T1000 (cell line): ENCODE results near the gene METTL1.

Experiments used
- DNase-seq: peaks from one replicate; lab custom pipeline; 2025; ENCODE audit warnings: mixed read lengths; lab: John Stamatoyannopoulos, UW

Gene METTL1

DNA sequence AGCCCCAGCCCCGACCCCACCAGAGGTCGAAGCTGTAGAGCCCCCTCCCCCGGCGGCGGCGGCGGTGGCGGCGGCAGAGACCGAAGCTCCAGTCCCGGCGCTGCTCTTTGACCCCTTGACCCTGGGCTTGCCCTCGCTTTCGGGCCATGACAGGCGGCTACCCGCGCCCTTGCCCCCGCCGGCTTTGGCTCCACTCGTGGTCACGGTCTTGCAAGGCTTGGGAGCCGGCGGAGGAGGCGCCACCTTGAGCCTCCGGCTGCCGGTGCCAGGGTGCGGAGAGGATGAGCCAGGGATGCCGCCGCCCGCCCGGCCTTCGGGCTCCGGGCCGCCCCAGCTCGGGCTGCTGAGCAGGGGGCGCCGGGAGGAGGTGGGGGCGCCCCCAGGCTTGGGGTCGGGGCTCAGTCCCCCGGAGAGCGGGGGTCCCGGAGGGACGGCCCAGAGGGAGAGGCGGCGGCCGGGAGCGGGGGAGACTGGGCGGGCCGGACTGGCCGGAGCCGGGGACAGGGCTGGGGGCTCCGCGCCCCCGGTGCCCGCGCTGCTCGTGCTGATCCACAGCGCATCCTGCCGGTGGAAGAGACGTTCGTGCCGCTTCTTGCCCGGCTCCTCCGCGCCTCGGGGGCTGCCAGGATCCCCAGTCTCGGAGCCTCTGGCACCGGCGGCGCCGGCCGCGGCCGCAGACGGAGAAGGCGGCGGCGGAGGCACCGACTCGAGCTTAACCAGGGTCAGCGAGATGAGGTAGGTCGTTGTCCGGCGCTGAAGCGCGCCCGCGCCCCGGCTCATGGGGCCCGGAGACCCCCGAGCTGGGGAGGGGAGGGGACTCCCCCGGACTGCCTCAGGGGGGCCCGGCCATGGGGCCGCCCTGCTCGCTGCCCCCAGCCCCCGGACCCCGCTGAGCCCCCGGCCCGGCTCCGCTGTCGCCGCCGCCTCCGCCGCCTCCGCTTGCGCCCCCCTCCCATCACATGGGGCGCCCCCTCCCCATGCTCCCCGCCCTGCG is 34.1 kb downstream of the METTL1 start:
- DNase-seq, result peak; percentile 95

DNA sequence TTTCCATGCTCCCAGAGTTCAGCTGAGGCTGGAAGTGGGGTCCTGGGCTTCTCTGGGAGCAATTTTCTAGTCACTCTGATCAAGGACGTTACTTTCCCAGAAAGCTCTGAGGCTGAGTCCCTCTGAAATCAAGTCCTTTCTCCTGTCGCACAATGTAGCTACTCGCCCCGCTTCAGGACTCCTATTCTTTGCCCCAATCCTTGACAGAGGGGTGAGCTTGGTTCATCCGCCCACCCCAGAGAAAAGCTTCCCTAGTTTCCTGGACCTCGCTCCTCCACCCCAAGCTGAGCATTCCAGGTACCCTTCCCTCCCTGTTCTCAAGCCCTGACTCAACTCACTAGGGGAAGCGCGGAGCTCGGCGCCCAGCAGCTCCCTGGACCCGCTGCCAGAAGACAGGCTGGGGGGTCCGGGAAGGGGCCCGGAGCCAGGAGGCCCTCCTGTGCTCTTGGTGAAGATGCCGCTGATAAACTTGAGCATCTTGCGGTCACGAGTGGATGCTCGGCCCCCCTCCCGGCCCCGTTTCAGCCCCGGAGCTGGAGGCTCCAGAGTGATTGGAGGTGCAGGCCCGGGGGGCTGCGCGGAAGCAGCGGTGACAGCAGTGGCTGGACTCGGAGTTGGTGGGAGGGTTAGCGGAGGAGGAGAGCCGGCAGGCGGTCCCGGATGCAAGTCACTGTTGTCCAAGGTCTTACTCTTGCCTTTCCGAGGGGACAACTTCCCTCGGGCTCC is 35.0 kb downstream of the METTL1 start:
- no peak for DNase-seq

DNA sequence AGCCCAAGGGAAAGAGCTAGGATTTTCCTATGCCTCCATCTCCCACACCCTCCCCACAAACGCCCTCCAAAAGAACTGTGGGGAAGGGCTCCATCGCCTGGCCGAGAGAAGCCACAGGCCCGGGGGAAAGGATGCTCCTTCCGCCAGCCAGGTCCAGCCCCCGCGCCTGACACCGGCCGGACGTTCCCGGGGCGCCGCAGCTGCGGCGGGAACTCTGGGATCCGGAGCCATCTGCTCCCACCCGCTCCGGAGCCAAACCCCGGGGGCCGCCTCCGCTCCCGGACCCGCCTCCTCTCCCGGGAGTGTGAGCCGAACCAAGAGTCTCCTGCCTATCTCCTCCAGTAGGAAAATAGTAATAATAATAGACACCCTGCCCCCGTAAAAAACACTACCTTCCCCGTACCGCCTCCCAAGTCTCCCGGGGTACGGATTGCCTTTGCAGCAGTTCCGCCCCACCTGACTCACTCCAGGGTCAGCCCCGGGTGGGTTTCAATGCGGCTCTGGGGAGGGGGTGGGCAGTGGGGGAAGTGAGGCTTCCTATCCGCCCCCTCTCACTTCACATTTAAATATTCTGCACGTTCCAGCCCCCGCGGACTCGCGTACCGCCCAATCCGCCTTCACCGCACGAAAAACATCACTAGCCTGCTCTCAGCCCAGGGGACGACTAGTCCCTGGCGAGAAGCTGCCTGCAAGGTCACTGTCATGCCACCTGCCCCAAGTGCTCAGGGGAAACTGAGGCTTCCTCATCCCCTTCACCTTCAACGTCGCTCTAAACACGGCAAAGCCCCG is 35.8 kb downstream of the METTL1 start:
- DNase-seq, result peak; percentile 99

DNA sequence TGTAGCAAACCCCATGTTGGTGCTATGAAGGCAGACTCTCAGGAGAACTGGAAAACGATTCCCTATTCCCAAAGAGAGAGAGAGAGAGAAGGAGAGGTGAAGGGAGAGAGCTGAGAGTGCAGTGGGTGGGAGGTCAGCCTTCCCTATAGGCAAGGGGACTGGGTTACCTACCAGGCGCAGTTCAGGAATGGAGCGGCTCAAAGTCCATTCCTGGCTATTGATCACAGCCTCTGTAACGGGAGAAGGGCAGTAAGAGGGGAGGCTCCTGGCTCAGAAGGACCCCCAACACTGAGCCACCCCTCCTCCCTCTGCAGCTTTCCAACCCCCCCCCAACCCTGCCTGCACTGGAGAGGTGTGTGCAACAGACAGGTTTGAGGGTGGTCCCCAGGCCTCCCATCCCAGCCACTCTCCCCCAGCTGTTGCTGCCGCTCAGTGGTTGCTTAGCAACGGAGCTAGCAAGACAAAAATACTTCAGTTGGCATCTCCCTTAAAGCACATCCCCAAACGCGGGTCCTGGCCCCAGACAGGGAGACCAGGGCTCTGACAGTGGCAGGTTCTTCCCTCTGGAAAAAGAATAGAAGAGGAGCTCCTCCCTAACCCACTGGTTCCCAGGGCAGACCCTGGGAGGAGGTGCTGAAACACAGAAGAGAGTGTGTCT is 36.6 kb downstream of the METTL1 start:
- DNase-seq, result peak; percentile 98

DNA sequence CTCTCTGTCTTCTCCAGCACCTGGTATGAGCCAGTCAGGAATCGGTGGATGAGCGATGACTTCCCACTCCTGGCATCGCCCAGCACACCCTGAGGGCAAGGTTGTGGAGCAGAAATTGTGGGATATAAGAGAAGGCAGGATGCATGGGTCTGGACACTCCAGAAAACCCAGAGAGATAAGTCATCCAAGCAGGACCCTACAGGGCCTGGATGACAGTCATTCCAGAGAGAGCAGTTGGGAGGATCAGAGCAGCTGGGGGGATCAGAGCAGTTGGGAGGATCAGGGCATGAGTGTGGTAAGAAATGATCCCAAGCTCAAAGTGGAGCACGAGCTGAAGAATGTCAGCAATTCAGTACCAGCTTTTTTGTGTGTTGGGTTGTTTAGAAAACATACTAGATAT is 37.3 kb downstream of the METTL1 start:
- DNase-seq, result peak; percentile 91

DNA sequence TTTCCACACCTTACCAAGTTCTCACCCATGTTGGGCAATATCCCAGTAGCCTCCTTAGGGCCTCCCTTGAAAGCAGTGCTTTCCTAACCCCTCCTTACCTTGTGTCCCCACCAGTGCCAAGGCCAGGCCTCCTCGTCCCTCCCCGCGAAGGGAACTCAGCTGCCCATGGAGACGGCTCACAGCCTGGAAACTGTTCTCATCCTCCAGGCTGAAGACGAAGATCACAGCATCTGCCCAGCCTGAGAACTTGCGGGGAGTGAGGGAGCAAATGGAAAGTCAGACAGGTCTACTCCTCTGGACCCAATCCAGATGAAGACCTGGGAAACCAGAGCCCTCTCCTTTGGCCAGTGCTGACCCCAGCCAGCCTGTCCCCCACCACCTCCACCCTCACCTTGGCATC is 38.0 kb downstream of the METTL1 start:
- no peak for DNase-seq

DNA sequence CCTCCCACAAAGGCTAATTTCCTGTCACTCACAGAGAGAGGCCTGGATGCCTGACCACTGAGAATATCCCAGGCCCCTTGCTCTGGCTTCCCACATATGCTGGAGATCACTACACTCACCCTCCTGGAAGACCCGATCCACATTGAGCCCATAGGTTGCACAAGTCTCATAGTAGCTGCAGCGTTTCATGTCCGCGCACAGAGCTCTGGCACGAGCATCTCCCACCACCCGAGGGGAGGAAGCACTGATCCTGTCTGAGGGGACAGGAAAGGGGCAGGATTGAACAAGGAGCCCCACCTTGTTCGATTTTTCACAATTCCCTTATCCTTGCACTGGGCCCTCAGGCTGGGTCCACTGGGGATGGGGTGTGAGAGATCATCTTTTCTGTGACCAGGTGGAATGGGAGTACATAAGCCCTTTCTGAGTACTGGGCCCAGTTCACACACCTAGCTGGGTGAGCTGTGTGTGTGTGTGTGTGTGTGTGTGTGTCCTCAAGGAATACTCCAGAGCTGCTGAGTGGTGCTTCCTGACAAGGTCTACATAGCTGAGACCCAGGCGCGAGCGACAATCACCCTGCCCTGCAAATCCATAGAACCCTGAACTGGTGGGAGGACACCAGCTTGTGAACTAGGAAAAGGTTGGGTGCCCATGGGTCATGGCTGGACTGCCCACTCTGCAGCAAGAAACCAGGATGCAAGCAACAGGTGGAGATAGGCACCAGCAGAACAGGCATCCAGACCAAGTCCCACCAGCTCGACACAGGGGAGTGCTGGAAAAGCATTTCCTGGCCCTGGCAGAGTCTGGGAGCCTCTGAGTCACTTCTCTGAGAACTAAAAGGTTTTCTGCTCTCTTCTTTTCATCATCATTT is 38.9 kb downstream of the METTL1 start:
- no peak for DNase-seq

DNA sequence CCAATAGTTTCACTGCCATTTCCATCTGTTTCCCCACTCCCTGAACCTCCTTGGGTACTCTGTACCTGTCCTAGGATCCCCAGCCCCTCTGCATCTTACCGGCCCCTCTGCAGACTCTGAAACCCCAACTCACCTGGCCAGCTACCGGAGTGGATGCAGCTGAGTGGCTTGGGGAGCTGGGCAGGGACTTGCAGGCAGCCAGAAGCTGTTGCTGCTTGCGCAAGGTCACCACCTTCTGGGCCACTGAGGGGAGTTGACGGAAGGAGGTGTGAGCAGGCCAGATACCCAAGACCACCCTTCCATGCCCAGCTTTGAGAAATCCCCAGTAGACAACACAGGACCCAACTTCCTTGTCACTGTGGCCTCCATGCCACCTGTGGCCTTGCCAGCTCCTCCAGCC is 39.6 kb downstream of the METTL1 start:
- DNase-seq, result no peak

DNA sequence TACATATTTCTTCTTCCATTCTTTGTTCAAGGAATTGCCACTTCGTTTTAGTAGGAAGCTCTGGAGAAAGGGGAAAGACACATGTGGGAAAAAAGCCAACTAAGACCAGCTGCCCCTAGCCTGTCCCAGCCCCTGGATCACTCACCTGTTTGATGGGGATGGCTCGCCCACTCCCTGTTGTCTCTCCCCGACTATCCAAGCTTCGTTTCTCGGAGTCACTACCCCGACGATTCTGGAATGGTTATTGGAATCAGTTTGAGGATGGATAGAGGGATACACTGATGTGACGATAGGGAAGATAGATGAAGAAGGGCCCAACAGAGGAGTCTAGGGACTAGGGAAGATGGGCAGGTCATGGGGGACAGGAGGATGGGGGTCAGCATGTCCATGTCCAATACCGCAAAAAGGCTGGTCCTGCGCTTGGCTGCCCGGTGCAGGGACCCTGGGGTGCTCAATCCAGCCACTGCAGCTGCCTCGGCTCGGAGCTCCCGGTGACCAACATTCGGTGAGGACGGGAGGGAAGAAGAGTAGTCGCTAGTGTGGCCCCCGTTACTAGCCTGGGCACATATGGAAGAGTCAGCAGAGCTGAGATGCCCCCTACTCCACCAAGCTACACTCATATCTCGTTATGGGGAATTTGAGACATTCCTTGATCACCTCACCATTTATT is 40.4 kb downstream of the METTL1 start:
- no peak for DNase-seq

DNA sequence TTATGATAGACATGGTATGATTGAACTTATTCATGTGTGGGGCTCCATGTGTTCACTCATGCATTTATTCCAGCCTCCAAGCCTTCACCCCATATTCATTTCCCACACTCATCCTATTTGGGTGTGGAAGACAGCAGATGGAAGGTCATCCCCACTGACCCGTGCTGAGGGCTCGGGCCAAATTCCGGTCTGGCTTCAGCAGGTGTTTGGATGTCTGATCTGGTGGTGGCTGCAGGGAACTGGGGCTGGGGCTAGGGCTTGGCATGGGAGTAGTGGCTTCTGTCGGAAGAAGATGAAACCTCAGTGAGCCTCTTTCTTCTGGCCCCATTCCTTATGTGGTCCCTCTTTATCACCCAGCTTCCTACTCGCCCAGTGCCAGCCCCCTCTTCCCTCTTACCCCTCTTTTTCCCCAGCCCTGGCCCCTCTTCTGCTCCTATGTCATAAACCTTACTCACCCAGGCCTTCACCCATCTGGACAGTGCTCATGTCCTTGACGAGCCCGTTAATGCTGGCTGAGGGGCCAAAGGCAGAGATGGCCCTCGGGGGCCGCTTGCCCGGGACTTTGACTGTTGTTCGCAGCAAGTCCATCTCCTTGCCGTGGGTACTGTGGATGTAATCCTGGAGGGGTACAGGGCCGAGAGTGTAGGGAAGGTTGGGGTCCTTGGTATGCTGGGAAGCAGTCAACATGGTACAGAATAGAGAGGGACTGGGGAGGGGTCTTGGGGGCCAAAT is 41.4 kb downstream of the METTL1 start:
- no peak for DNase-seq

DNA sequence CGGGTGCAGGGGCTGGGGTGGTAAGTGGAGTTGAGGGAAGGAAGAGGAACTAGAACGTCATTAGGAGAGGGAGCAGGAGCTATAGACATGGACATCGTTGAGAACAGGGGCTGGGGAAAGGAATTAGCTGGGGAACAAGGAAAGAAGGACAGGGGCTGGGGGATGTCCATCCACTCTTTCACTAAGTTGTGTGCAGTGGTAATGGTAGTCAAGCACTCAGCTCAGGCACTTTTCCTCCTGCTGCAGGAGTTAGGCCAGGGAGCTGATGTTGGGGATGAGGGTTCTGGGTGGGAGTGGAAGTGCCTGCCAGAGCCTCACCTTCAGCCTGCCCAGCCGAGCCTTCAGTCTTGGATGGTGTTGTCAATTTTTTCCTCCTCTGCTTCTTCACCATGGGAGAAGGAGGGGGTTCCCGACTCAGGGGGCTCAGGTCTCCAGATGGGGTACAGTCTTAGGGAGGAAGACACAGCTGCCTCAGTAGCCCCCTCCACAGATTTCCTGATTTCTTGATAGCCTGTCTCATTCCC is 42.5 kb downstream of the METTL1 start:
- DNase-seq, result no peak

DNA sequence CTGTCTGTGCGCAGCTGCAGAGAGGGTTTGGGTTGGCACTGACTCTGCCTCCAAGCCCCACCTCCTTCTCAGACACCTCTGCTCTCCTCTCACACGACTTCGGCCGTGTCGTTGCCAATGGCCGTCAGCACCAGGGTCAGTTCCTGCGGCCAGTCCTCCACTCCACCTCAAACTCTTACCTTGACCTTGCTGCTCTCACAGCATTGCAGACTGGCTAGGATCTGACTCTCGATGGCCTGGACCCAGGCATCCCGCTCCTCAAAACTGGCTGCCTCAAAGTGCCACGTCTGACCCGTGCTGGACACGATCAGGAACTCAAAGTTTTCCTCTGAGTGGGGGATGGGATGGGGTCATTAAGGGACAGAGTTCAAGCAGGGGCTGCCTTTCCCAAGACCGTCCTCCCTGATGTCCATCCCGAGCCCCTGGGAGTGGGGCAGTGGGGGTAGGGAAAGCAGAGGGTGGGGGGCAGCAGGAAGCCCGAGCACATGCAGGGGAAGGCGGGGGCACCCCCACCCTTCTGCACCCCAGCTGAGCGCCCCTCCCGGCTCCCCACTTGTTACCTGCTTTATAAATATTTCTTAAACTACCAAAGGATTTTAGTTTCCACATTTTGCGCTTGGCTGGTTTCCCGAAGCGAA is 44.0 kb downstream of the METTL1 start:
- no peak for DNase-seq

DNA sequence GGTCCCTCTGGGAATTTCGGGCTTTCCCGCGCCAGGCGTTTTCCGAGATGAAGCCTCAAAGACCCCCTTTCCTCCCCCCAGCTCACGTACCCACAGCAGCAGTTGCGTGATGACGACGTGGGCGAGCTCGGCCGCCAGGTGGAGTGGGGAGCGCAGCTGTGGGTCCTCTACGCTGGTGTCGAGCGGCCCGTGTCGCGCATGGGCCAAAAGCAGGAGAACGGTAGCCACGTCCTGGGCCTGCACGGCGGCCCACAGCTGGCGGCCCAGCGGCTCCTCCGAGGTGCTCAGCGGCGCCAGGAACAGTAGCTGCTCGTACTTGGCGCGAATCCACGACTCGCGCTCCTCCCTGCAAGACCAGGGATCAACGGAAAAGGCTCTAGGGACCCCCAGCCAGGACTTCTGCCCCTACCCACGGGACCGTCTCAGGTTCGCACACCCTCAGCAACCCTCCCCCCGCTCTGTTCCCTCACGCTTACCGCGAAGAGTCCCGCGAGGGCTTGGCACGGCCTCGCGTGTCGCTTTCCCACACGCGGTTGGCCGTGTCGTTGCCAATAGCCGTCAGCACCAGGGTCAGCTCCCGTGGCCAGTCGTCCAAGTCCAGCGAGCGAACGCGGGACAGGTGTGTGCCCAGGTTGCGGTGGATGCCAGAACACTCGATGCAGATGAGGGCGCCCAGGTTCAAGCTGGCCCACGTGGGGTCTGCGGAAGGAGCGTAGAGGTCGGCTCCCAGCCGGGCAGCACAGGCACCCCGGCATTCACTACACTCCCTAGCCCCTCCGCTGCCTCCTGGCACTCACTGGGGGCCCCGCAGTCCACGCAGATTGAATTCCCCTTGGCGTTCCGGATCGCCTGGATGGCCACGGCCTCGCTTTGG is 44.8 kb downstream of the METTL1 start:
- no peak for DNase-seq

DNA sequence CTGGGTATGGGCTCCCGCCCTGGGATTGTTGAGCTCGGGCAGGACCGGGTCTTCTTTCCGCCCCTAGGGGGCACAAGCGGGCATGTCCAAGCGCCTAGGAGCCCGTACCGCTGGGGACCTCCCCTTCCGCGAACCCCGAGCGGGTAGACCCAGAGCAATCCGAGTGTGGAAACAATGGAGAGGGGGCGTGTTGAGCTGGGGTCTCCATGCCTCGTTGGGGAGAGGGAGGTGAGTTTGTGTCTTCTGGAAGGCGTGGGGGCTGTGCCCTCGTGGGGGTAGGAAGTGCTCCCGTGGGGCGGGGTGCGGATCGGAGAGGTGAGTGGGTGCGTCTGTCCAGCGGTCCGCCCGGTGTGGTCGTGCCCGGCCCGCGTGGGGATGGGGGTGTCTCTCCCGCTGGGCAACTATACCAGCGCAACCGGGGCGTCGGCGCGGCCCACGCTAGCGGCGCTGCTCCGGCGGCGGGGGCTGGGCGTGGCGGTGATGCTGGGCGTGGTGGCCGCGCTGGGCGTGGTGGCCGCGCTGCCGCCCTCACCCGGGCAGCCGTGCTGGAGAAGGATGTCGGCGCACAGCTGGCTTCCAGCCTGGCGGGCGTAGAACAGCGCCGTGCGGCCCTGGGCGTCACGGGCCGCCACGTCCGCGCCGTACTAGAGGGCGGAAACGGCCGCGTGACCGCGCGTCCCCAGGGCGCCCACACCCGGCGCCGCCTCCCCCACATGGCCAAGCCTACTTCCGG is 45.6 kb downstream of the METTL1 start:
- peak; percentile 100 for DNase-seq

DNA sequence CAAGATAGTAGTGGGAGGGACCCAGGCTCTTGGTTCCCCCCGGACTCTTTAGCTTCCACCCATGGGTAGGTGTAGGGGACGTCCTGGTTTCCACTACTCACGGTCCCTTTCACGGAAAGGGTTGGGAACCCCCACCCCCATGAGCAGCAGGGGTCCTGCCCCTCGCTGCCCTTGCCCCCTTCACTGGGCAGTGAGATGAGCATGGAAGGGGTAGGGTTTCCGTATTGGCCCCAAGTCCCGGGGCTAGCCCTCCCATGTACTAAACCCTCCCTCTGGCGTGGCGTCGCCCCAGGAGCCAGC is 46.1 kb downstream of the METTL1 start:
- no peak for DNase-seq

DNA sequence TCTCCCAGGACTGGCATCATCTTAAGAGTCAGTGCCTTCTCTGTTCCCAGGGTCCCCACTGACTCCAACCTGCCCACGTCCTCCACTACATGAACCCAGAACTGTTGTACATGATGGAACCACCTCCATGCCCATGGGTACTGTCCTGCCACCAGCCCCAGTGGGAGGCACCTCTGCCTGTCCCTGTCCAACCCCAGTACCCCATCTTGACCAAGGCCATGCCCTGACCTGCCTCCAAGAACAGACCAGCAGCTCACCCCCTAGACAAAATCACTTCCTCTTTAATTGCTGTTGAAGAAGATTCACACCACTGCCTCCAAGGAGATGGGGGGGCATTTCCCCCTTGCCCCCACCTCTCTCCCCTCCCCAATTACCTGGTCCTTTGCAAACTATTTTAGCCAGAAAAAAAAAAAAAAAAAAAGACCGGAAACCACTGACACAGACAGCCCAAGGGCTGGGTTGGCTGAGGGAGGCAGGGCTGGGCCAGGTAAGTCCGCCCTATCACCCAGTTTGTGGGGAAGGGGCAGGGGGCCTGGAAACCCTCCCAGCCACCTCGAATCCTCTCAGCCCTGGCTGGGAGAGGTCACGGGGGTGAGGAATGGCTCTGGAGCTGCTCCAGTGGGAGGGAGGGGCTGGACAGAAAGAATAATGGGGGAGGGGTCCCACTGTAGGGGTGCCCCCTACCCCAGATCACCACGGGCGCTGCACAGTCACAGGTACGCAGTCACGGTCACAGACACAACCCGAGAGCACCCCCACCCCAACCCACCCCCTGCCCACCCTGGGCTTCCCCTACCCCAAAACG is 46.8 kb downstream of the METTL1 start:
- no peak for DNase-seq
